IPS DF 4.7 (cell line): ENCODE data around the gene PRKAG2.

ENCODE experiments used
- DNase-seq: peaks from one replicate; pipeline ENCODE4 v3.0.0-alpha.2; 2013; ENCODE audit warnings: low spot score; ENCODE audit errors: extremely low read depth

PRKAG2 gene

GRCh38 chr7:151866761-151867655 is 9.9 kb downstream of the PRKAG2 start:
- DNase-seq = no peak

- DNase-seq = no peak
Observed at GRCh38 chr7:151866028-151866427, 10.9 kb downstream of the PRKAG2 start.

DNA sequence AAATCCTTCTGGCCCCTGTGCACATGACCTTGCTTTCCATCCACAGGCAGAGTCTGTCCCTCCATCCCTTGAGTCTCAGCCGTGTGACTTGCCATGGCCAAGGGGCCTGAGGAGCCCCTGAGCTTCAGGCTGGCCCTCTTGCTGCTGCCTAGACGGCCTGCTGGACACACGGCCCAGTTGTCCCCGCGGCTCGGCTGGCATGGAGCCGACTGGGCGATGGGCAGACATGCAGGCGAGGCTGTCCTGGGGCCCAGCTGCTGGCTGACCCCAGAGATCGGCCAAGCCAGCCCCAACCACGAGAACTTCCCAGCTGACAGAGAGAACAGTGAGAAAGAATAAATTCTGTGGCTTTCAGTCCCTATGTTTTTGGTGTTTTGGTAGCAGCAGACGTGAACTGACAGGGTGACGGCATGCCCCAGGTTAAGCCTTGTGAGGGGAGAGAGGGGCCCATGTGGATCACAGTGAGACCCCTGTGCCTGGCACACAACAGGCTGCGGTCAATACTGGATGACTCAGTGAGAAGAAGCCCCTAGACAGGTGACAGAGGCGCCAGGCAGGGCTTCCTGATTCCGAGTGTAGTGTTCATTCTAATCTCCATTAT is 11.7 kb downstream of the PRKAG2 start:
- DNase-seq = no peak

- no peak for DNase-seq
Observed at GRCh38 chr7:151864561-151864960, 12.4 kb downstream of the PRKAG2 start.

DNA sequence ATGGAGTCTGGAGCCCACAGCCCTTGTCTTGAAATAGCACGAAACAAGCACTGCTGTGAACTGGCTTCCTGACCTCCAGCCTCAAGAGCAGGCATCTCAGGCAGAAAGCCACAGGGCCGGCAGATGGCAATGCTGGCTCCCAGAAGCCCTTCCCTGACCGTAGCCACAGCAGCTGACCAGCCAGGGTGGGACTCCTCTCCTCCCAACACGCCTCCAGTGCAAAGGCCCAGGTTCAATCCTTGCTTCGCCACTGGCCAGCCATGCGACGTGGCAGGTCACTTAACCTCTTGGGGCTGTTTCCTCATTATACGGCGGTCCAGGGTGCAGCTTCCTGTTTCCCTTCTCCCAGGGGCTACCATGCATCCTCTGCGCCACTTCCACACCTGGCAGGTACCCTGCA is 12.8 kb downstream of the PRKAG2 start:
- DNase-seq = no peak

DNA sequence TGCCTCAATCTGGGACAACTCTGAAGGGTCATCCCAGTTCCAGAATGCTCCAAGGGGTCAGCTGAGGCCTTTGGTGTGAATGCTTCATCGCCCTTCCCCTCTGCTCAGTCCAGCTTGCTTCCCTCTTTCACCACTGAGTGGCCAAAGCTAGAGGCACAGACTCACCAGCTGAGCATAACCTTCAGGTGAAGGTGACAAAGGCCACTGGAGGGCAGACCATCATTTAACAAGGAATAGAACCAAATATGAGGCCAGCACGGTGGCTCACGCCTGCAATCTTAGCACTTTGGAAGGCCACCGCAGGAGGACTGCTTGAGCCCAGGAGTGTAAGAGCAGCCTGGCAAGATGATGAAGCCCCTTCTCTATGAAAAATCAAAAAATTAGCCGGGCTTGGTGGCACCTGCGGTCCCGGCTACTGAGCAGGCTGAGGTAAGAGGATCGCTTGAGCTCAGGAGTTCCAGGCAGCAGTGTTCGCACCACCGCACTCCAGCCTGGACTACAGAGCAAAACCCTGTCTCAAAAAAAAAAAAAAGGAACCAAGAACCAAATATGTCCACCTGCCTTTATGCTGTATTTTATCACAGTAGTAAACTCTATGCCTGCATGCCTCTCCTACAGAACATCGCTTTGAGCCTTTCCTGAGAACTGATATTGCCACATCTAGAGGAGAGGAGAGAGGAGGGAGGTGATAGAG is 13.4 kb downstream of the PRKAG2 start:
- no peak for DNase-seq

GRCh38 chr7:151862606-151863381 is 14.1 kb downstream of the PRKAG2 start:
- DNase-seq = no peak

DNA sequence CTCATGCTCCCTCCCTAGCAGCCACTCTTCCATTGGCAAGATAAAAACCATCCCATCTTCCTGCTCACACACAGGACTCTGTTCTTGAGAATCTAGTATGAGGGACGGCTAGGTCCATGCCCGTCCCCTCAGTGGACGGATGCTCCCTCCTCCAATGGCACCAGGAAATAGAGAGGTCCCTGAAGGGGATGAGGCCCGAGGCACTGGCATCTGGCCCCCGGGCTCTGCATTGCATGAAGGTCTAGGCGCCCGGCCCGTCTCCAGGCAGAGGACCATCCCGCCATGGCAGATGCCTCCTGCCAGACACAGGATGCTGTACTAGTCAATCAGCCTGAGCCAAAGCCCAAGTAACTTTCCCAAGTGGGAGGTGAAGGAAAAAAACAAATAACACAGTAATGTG is 15.0 kb downstream of the PRKAG2 start:
- DNase-seq = no peak

DNA sequence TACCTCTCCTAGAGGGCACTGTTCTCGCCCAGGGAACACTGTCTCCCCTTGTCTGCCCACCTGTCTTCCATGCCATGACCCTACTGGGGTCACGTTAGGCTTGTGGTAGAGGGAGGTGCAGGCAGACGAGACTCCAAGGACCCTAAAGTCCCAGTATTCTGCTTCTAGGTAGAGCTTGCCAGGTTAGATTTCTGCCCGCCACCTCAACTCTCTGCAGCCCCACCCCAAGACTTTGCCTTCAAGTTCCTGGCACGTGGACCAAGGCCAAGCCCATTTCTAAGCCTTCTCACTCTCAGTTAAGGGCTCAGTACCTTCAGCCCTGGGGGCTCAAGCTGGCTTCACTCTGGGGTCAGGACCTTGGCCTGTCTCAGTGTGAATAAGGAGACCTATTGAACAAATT is 16.1 kb downstream of the PRKAG2 start:
- DNase-seq = no peak

DNA sequence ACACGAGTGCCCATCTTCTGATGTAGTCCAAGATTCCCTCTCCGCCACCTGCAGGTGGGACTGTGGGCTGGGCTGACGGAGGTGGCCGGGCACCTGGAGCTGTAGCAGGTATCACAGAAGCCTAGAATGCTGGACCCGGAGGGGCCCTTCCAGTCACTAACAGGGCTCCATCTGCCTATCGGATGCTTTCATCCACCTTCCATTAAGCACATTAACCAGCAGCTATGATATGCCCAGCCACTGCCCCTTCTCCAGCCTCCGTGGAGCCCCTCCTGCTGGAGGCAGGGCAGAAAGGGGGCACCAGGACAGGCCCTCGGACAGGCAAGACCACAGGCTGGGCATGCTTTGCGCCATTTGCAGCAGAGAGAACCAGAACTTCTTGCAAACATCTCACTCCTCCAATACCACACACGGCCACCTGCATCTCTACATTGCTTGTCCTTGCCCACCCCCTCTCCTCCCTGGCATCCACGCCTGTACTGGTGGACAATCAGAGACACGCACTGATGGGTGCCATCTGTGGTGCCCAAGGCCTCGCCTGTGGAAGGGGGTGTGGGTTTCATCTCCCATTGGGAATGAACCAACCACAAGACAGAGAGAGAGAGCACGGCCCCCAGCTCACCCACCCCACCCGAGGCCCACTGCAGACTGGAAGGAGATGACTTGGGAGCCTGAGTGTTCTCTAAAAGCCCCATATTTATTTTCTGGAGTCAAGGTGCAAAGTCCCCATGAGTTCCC is 16.8 kb downstream of the PRKAG2 start:
- DNase-seq = no peak

GRCh38 chr7:151859111-151859947 is 17.6 kb downstream of the PRKAG2 start:
- DNase-seq = no peak

DNA sequence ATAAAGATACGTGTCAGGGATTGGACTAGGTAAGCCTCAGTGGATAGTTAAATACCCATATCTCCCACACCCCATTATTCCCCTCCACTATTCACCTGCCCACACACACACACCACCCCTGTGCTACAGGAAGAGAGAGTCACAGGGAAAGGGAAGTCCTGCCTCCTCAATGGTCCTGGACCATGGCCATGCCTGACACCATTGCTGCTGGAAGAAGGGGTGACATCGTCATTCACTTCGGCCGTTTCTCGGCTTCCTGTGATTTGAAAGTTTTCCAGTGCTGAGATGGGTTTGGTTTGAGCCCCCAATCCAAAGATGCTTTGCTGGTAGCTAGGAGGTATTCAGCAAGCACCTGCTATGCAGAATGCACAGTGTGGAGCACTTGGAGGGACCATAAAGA is 18.5 kb downstream of the PRKAG2 start:
- DNase-seq = no peak

GRCh38 chr7:151857866-151858450 is 19.0 kb downstream of the PRKAG2 start:
- DNase-seq = no peak

DNA sequence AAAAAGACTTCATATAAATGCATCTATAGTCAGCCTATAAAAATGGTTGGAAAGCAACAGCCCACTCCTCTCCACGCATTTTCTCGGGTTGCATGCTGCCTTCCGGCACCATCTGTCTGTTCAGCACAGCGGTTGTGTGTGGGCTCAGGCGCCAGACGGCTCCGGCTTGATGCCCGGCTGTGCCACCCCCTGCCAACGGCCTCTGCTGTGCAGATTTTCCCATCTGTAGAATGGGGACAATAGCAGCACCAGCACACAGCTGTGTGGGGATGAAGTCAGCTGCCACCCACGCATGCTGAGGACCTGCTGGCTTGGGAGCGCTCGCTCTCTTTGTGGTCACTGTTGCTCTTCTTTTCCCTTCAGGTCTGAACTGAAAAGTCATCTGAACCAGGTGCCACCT is 19.5 kb downstream of the PRKAG2 start:
- no peak for DNase-seq

DNA sequence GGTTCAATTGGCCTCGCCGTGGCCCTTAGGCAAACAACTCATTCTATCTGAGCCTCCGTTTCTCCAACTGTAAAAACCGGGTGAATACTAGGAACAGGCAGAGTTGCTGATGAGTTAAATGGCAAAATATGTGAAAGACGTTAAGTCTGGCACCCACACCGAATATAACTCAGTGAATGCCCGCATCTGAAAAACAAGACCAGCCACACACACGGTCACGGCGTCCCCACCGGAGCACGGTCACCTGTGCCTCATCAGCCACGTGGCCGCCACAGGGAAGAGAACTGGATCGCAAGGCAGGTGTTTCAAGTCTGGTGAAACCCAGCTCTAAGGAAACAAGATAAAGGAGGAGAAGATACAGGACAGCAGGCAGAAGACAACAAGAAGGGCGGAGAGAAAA is 20.4 kb downstream of the PRKAG2 start:
- no peak for DNase-seq

GRCh38 chr7:151856098-151856497 is 20.8 kb downstream of the PRKAG2 start:
- DNase-seq = no peak

DNA sequence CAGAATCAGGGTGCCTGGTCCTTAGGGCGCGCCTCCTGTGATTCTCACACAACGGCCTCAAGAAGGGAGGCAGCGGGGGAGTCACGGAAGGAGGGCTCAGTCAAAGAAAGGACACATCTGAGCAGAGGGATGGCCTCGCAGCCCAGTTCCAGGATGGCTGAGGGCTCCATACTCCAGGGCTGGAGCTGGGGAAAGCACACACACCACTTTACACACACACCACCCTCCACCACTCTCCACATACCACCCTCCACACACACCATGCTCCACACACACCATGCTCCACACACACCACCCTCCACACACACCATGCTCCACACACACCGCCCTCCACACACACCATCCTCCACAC is 22.2 kb downstream of the PRKAG2 start:
- no peak for DNase-seq

DNA sequence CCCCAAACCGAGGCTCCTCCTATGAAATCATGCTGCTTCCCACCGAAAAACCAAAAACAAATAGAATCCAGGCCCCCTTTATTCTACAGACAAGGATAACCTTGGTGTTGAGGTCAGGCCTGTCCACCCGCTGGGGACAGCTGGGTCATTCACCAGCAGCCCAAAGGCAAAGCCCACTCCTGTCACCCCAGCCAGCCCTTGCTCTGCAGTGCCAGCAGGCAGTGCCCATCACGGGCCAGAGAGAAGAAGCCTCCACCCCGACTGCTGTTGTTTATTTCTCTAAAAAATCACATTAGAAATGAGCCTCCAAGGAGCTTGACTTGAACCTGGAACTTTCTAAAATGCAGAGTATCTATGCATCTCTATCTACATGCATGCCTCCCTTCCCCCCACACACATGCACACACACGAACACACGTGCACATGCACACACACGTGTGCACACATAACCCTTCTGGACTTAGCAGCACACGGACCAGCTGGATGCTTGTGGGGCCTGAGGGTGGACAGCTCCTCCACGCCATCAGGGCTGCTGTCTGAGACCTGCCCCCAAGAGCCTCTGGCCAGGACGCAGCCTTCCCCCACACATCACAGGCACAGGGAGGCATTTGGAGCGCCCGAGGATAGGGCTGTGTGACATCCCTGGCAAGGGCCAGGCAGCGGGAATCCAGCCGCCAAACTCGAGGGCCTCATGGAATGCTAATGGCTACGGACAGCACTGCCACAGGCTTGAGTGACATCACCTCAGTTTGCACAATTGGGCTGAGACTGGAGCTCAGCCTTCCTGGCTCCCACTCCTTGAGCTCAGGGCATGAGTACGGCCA is 22.8 kb downstream of the PRKAG2 start:
- no peak for DNase-seq
